ENCODE data around the gene SALL4. TPM values are rescaled to one million over a fixed set of nuclear protein-coding genes. Genes with fewer than 3 reads are reported as not detected.

SALL4 gene
- total and polyA plus RNA-seq, 2 of the 8 experiments (the other 6 are each of a cell fraction or from before 2014, with no cell fraction given) = 108 to 235 TPM

- no peak overlapping the region for H3K4ac ChIP-seq (replicated peaks; ENCODE audit: insufficient read length, low read depth, low read length)
- no peak overlapping the region for H2AFZ ChIP-seq (ENCODE audit: low read length)
- H3K18ac ChIP-seq (ENCODE audit: extremely low read depth, low read length) = no peak overlapping the region
- no peak overlapping the region for H2BK120ac ChIP-seq (replicated peaks; ENCODE audit: low read depth, low read length)
- H3K4me3 ChIP-seq (ENCODE audit: extremely low read depth in 1 of 4, insufficient read depth in 2 of 4, low read depth in 3 of 4, low read length in 4 of 4) = no peak overlapping the region
- no peaks in the 10 kb centered on the region for H3K79me1 ChIP-seq (ENCODE audit: low read depth, low read length)
- CTCF ChIA-PET (ENCODE audit: partially characterized antibody) = interaction anchor here (0.7 to 2.0 kb wide), 2 partner anchors 9 to 56 kb away, joined by 4 to 7 read pairs; no protein-coding TSS in a partner anchor
- no peak overlapping the region for H3K23ac ChIP-seq (ENCODE audit: insufficient read length)
- no peaks in the 10 kb centered on the region; a peak in 1 of 4 replicates for H3K9me3 ChIP-seq (ENCODE audit: insufficient read depth in 2 of 2, low read depth in 1 of 2, low read length in 1 of 2)
- no peak overlapping the region for H3K14ac ChIP-seq (ENCODE audit: insufficient read length)
- no peak overlapping the region for H4K8ac ChIP-seq (ENCODE audit: extremely low read depth, insufficient read depth, low read length)
- no peaks in the 10 kb centered on the region for H3K36me3 ChIP-seq (ENCODE audit: control insufficient read depth in 2 of 4, insufficient read depth in 4 of 4, low read length in 3 of 4)
- H3K9ac ChIP-seq (replicated peaks in 1 of 4; ENCODE audit: extremely low read depth in 1 of 4, low read depth in 3 of 4, low read length in 3 of 4) = no peak overlapping the region
- no peak for TF ChIP-seq TEAD4 (IDR thresholded peaks at IDR 0.05; ENCODE audit: low read depth, low read length)
- no peak for TF ChIP-seq RBBP5 (IDR thresholded peaks at IDR 0.05; ENCODE audit: borderline replicate concordance, low read depth, low read length)
- TF ChIP-seq RAD21 (IDR thresholded peaks at IDR 0.05 in 1 of 2, conservative IDR thresholded peaks at IDR 0.05 in 1 of 2; ENCODE audit: low read depth in 2 of 2, low read length in 2 of 2) = no peak
- TF ChIP-seq POLR2A (IDR thresholded peaks at IDR 0.05; ENCODE audit: control extremely low read depth in 1 of 2, low read depth in 2 of 2, low read length in 2 of 2) = no peak
- H3K27me3 ChIP-seq (replicated peaks in 1 of 4; ENCODE audit: control insufficient read depth in 3 of 4, extremely low read depth in 1 of 4, insufficient read depth in 3 of 4, low read length in 3 of 4) = no peaks in the 10 kb centered on the region
- H4K91ac ChIP-seq (replicated peaks; ENCODE audit: insufficient read length, low read length) = no peak overlapping the region
- H2BK15ac ChIP-seq (ENCODE audit: low read length) = no peak overlapping the region
- H2BK20ac ChIP-seq (ENCODE audit: low read length) = no peak overlapping the region
- POLR2A ChIA-PET (ENCODE audit: partially characterized antibody) = interaction anchor here (1.6 kb wide), 1 partner anchor 23 kb away, joined by 3 read pairs; no protein-coding TSS in a partner anchor
- H4K5ac ChIP-seq (ENCODE audit: insufficient read length, low read depth, low read length) = no peak overlapping the region
- H2BK5ac ChIP-seq (ENCODE audit: low read depth, low read length) = no peak overlapping the region
- H3K56ac ChIP-seq (replicated peaks; ENCODE audit: insufficient read length, low read depth, low read length) = no peak overlapping the region
- 84% methylated on average over 3 of the region's 3 CpGs; no CpG with 5 or more reads in 1 of the 2 experiments for WGBS, 2 experiments (ENCODE audit: extremely low coverage in 1 of 2, insufficient coverage in 1 of 2, insufficient read length in 1 of 2, insufficient replicate concordance in 2 of 2, low coverage in 1 of 2, low lambda C conversion rate in 2 of 2, missing lambda C conversion rate in 1 of 2)
- DNase-seq (ENCODE audit: low read depth in 1 of 2, low spot score in 2 of 2) (no peak), FAIRE-seq (no peak)
- no peak overlapping the region for H2BK12ac ChIP-seq (ENCODE audit: low read depth, low read length)
- H3K4me2 ChIP-seq (ENCODE audit: insufficient read depth in 1 of 2, low read depth in 2 of 2, low read length in 2 of 2) = no peak overlapping the region
- no peaks in the 10 kb centered on the region for H4K20me1 ChIP-seq (replicated peaks in 1 of 2; ENCODE audit: control insufficient read depth in 1 of 2, insufficient read depth in 2 of 2, low read length in 2 of 2)
- 0 out of 7 replicates have a peak, but pooled peaks cover 0 to 2% (median 0%) of the 10 kb centered on the region in 4 experiments for H3K4me1 ChIP-seq (replicated peaks in 1 of 4; ENCODE audit: control insufficient read depth in 3 of 4, insufficient read depth in 4 of 4, low read length in 3 of 4)
- no peaks in the 10 kb centered on the region for H3K23me2 ChIP-seq (ENCODE audit: low read depth, low read length)
- H2AK5ac ChIP-seq (ENCODE audit: low read depth, low read length) = no peak overlapping the region
- no peak overlapping the region for H3K27ac ChIP-seq (ENCODE audit: low read depth, low read length)
- no peaks in the 10 kb centered on the region for H3K79me2 ChIP-seq (ENCODE audit: control insufficient read depth in 1 of 2, insufficient read depth in 2 of 2, low read length in 2 of 2)
Observed at GRCh38 chr20:51756653-51757052, 45.7 kb downstream of the SALL4 start.
